B cell (primary cell): ENCODE data around the gene NAP1L5. TPM values are rescaled to one million over a fixed set of nuclear protein-coding genes. Genes with fewer than 3 reads are reported as not detected.

Experiments
- ATAC-seq: fragments of 200-7000 bp; cut with Tn5 transposase; one replicate; pipeline ENCODE4 v1.10.0; 2021; ENCODE audit warnings: low read depth, mild to moderate bottlenecking, moderate number of reproducible peaks, moderate library complexity
- CTCF ChIA-PET: fragments of 350-600 bp; sonication (Branson Sonifier 250); formaldehyde crosslinking; loops from one replicate; lab custom pipeline; 2021; ENCODE audit warnings: antibody characterized with exemption, inconsistent platforms; lab: Charles Lee
- POLR2A ChIA-PET: fragments of 350-600 bp; sonication (Branson Sonifier 250); formaldehyde crosslinking; loops from one replicate; lab custom pipeline; 2021; ENCODE audit warnings: antibody characterized with exemption; lab: Charles Lee
- DNase-seq: peaks from one replicate; pipeline ENCODE4 v3.0.0; 2013
- H2AFZ ChIP-seq: 2 replicates; pipeline ENCODE4 v1.6.1; 2012; ENCODE audit warnings: mild to moderate bottlenecking, low read depth, low read length; ENCODE audit not compliant: insufficient read depth, poor library complexity, severe bottlenecking
- H3K27ac ChIP-seq, 2 donors: 1 replicate in 1 of 2; 2 replicates in 1 of 2; pipeline ENCODE4 v1.5.1; 2012 to 2013; ENCODE audit warnings: low read length in 2 of 2, mild to moderate bottlenecking in 2 of 2, moderate library complexity in 1 of 2
- H3K27me3 ChIP-seq, 4 experiments: fragments of 200-600 bp in 1 of 4; sonication (generic) in 1 of 4; replicated peaks in 1 of 4; 1 replicate in 2 of 4; 2 replicates in 2 of 4; pipeline versions ENCODE4 v1.6.1 to v1.7.0; 2013 to 2016; ENCODE audit warnings: low read length in 3 of 4, mild to moderate bottlenecking in 2 of 4, mixed read lengths in 1 of 4, moderate library complexity in 1 of 4; ENCODE audit not compliant: insufficient read depth in 4 of 4, control insufficient read depth in 3 of 4; ENCODE audit errors: control extremely low read depth in 1 of 4
- H3K36me3 ChIP-seq, 2 experiments: replicated peaks in 1 of 2; 1 replicate in 1 of 2; 2 replicates in 1 of 2; pipeline versions ENCODE4 v1.6.1 to v1.7.1; 2013; ENCODE audit warnings: low read length in 1 of 2; ENCODE audit not compliant: insufficient read depth in 2 of 2, control insufficient read depth in 1 of 2; ENCODE audit errors: control extremely low read depth in 1 of 2, extremely low read depth in 1 of 2
- H3K4me1 ChIP-seq, 2 donors: fragments of 200-600 bp in 1 of 2; sonication (generic) in 1 of 2; 1 replicate in 1 of 2; 2 replicates in 1 of 2; pipeline versions ENCODE4 v1.5.1 to v1.6.1; 2013 to 2017; ENCODE audit warnings: low read length in 2 of 2; ENCODE audit not compliant: control insufficient read depth in 2 of 2, insufficient read depth in 2 of 2
- H3K4me2 ChIP-seq: replicated peaks from 2 replicates; pipeline ENCODE3; 2012; ENCODE audit warnings: mild to moderate bottlenecking, low read depth, low read length; ENCODE audit not compliant: poor library complexity, severe bottlenecking
- H3K4me3 ChIP-seq, 5 experiments: fragments of 200-600 bp in 1 of 5; sonication (generic) in 1 of 5; 1 replicate in 3 of 5; 2 replicates in 2 of 5; pipeline versions ENCODE4 v1.5.1 to v1.7.0; 2011 to 2016; ENCODE audit warnings: low read length in 4 of 5, mild to moderate bottlenecking in 4 of 5, low read depth in 2 of 5, control low read depth in 1 of 5, moderate library complexity in 1 of 5; ENCODE audit not compliant: insufficient read depth in 1 of 5; ENCODE audit errors: control extremely low read depth in 1 of 5, extremely low read depth in 1 of 5
- H3K79me2 ChIP-seq: fragments of 200-600 bp; sonication (generic); one replicate; pipeline ENCODE4 v1.6.0; 2016; ENCODE audit warnings: low read length; ENCODE audit not compliant: control insufficient read depth, insufficient read depth
- H3K9ac ChIP-seq: fragments of 200-600 bp; sonication (generic); 2 replicates; pipeline ENCODE4 v1.6.1; 2017; ENCODE audit warnings: mild to moderate bottlenecking, low read length, moderate library complexity
- H3K9me3 ChIP-seq, 3 donors: one replicate each; pipeline versions ENCODE4 v1.6.1 to v1.7.1; 2013; ENCODE audit warnings: low read length in 2 of 3; ENCODE audit not compliant: control insufficient read depth in 2 of 3, insufficient read depth in 1 of 3; ENCODE audit errors: control extremely low read depth in 1 of 3
- H4K20me1 ChIP-seq: 2 replicates; pipeline ENCODE4 v1.6.0; 2012; ENCODE audit warnings: mild to moderate bottlenecking, low read length; ENCODE audit not compliant: insufficient read depth, control insufficient read depth, poor library complexity, severe bottlenecking
- H3K27ac Mint-ChIP-seq: one replicate; pipeline ENCODE4 v1.8.0; 2021; ENCODE audit warnings: mixed read lengths
- H3K27me3 Mint-ChIP-seq: one replicate; pipeline ENCODE4 v1.8.0; 2021; ENCODE audit warnings: mixed read lengths
- H3K4me1 Mint-ChIP-seq: one replicate; pipeline ENCODE4 v1.8.0; 2021; ENCODE audit warnings: mixed read lengths
- H3K4me3 Mint-ChIP-seq: one replicate; pipeline ENCODE4 v1.8.0; 2021; ENCODE audit warnings: mixed read lengths
- H3K9me3 Mint-ChIP-seq: one replicate; pipeline ENCODE4 v1.8.0; 2022; ENCODE audit warnings: mixed read lengths; ENCODE audit not compliant: insufficient read depth
- CTCF ChIP-seq: fragments of 200-600 bp; IDR thresholded peaks from one replicate; pipeline ENCODE4 v1.8.0; 2022; ENCODE audit warnings: antibody characterized with exemption, mild to moderate bottlenecking
- EZH2 ChIP-seq: IDR thresholded peaks from 2 replicates; pipeline ENCODE4 v1.6.1; 2012; ENCODE audit warnings: borderline replicate concordance, low read depth, mild to moderate bottlenecking, moderate library complexity, low read length; ENCODE audit not compliant: insufficient read depth, poor library complexity, severe bottlenecking
- WGBS: methylation state at CpG from one replicate; pipeline ENCODE4 v1.1.5; 2013; ENCODE audit warnings: missing lambda C conversion rate; ENCODE audit not compliant: insufficient coverage; 5-methylcytosine and 5-hydroxymethylcytosine counted together
- intact Hi-C: fragments of 100-400 bp; cut with micrococcal nuclease; formaldehyde crosslinking; loops from one replicate; pipeline ENCODE4 v1.10.0; 2022
- polyA plus RNA-seq: library from polyadenylated mRNA; depleted of rRNA; stranded (reverse); fragments of >200 nt; gene quantifications from 2 replicates; pipeline ENCODE4 v1.2.3, GENCODE V29; 2012
- total RNA-seq, 2 donors: library from RNA; stranded (reverse); fragments of 120-200 nt in 1 of 2; gene quantifications; 1 replicate in 1 of 2; 2 replicates in 1 of 2; pipeline versions ENCODE4 v1.2.3 to v1.2.4, GENCODE V29; 2013 to 2022

NAP1L5 gene
- total and polyA plus RNA-seq, 2 donors (not counting 1 experiment from before 2014, with no cell fraction given) = 1.5 to 1.7 TPM

GRCh38 chr4:88705223-88705622 lies 7.6 kb upstream of the NAP1L5 start:
- H3K9ac ChIP-seq = no peak overlapping the region

GRCh38 chr4:88702782-88703181 lies 5.2 kb upstream of the NAP1L5 start:
- no peak overlapping the region for H3K27ac Mint-ChIP-seq
- Histone ChIP-seq H3K9ac (no peak overlapping the region), H3K9me3 (no peaks in the 10 kb centered on the region), H4K20me1 (no peaks in the 10 kb centered on the region), H3K79me2 (no peaks in the 10 kb centered on the region), H3K4me3 (no peak overlapping the region), H3K27me3 (no peaks in the 10 kb centered on the region), H3K27ac (no peak overlapping the region), H3K4me1 (no peaks in the 10 kb centered on the region), H3K36me3 (peaks cover 19 to 53% of the 10 kb centered on the region in 2 experiments), H2AFZ (no peak overlapping the region), H3K4me2 (no peak overlapping the region)
- ChIA-PET CTCF (no interaction called here), POLR2A (no interaction called here)
- H3K9me3 Mint-ChIP-seq = no peaks in the 10 kb centered on the region
- no peak for ATAC-seq
- intact Hi-C loops = no loop called here
- WGBS = 83% methylated on average over 2 of the region's 2 CpGs
- H3K4me1 Mint-ChIP-seq = peaks cover 5% of the 10 kb centered on the region
- TF ChIP-seq CTCF (no peak), EZH2 (no peak)
- H3K4me3 Mint-ChIP-seq = no peak overlapping the region
- no peak for DNase-seq
- H3K27me3 Mint-ChIP-seq = no peaks in the 10 kb centered on the region

More at GRCh38 chr4:88705223-88705622, 7.6 kb upstream of the NAP1L5 start:
- DNase-seq (no peak), ATAC-seq (no peak)
- H3K79me2 ChIP-seq = no peaks in the 10 kb centered on the region
- no peaks in the 10 kb centered on the region for H4K20me1 ChIP-seq
- no peak overlapping the region for H3K4me3 Mint-ChIP-seq
- no peaks in the 10 kb centered on the region for H3K9me3 ChIP-seq
- H3K4me2 ChIP-seq = no peak overlapping the region
- H3K9me3 Mint-ChIP-seq = no peaks in the 10 kb centered on the region
- no peaks in the 10 kb centered on the region for H3K27me3 Mint-ChIP-seq
- H3K27ac Mint-ChIP-seq = no peak overlapping the region
- H3K4me1 Mint-ChIP-seq = no peaks in the 10 kb centered on the region
- TF ChIP-seq CTCF = no peak
- TF ChIP-seq EZH2 = no peak
- H2AFZ ChIP-seq = no peak overlapping the region
- H3K27ac ChIP-seq = no peak overlapping the region
- CTCF ChIA-PET = no interaction called here
- no peak overlapping the region for H3K4me3 ChIP-seq
- intact Hi-C loops = no loop called here
- POLR2A ChIA-PET = no interaction called here
- H3K36me3 ChIP-seq = peaks cover 23 to 59% of the 10 kb centered on the region in 2 experiments
- no peaks in the 10 kb centered on the region for H3K4me1 ChIP-seq
- no peaks in the 10 kb centered on the region for H3K27me3 ChIP-seq
